ENCODE results near the gene ARID1B. TPM values are rescaled to one million over a fixed set of nuclear protein-coding genes. Genes with fewer than 3 reads are reported as not detected.

ARID1B gene
- total and polyA plus RNA-seq, 10 donors = 17.7 to 223 (median 141) TPM

DNA sequence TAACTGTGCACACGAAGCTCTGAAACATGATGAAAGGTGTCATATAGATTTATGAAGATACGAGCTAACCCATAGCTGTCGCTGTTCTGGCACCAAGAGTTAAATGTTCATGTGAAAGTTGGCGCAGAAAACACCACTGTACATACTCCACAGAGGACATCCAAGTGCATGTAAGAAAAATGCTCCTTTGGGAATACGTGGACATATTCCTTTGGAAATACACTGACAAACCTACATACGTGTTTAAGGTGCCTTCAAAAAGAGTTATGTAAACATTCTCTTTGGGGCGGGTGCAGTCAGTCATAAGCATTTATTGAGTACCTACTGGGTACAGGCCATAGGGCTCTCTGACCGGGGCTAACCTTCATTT, 723 bp upstream of the ARID1B start:
- Histone ChIP-seq H3K4me3 (peak overlapping the region; percentile 55 to 90 (median 71)), H3K9me3 (no peaks in the 10 kb centered on the region), H3K27me3 (replicated peaks in 1 of 7) (no peaks in the 10 kb centered on the region), H3K27ac (peak overlapping the region; percentile 95 to 98 (median 98)), H3K36me3 (no peaks in the 10 kb centered on the region), H3K4me1 (peaks cover 6 to 49% (median 34%) of the 10 kb centered on the region in 6 donors)
- intact Hi-C loops (cut with DNase I; ENCODE audit: low total_unique reads) = loop anchor here (5.0 kb wide), 1 partner anchor 89 kb away; no protein-coding TSS in a partner anchor
- no peak for DNase-seq
- TF ChIP-seq POLR2A (IDR thresholded peaks at IDR 0.05) (no peak), POLR2AphosphoS5 (IDR thresholded peaks at IDR 0.05) (no peak)
- TF ChIP-seq, protein P1, sequence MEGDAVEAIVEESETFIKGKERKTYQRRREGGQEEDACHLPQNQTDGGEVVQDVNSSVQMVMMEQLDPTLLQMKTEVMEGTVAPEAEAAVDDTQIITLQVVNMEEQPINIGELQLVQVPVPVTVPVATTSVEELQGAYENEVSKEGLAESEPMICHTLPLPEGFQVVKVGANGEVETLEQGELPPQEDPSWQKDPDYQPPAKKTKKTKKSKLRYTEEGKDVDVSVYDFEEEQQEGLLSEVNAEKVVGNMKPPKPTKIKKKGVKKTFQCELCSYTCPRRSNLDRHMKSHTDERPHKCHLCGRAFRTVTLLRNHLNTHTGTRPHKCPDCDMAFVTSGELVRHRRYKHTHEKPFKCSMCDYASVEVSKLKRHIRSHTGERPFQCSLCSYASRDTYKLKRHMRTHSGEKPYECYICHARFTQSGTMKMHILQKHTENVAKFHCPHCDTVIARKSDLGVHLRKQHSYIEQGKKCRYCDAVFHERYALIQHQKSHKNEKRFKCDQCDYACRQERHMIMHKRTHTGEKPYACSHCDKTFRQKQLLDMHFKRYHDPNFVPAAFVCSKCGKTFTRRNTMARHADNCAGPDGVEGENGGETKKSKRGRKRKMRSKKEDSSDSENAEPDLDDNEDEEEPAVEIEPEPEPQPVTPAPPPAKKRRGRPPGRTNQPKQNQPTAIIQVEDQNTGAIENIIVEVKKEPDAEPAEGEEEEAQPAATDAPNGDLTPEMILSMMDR (IDR thresholded peaks at IDR 0.05 in 8 of 11, conservative IDR thresholded peaks at IDR 0.05 in 3 of 11) = peak in 1 of 11 experiments; percentile 6
- 1 to 3% (median 3%) methylated on average over 8 of the region's 8 CpGs for WGBS, 5 donors

DNA sequence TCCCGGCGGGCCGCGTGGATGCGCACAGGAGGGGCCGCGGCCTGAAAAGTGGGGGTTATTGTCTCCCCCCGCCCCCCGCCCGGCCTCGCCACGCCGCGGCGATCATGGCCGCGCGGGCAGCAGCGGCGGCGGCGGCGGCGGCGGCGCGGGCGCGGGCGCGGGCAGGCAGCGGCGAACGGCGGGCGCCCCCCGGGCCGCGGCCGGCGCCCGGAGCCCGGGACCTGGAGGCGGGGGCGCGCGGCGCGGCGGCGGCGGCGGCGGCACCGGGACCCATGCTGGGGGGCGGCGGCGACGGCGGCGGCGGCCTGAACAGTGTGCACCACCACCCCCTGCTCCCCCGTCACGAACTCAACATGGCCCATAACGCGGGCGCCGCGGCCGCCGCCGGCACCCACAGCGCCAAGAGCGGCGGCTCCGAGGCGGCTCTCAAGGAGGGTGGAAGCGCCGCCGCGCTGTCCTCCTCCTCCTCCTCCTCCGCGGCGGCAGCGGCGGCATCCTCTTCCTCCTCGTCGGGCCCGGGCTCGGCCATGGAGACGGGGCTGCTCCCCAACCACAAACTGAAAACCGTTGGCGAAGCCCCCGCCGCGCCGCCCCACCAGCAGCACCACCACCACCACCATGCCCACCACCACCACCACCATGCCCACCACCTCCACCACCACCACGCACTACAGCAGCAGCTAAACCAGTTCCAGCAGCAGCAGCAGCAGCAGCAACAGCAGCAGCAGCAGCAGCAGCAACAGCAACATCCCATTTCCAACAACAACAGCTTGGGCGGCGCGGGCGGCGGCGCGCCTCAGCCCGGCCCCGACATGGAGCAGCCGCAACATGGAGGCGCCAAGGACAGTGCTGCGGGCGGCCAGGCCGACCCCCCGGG, 637 bp downstream of the ARID1B start:
- Histone ChIP-seq H3K36me3 (no peaks in the 10 kb centered on the region), H3K27ac (peak overlapping the region; percentile 95 to 98 (median 98)), H3K4me3 (peak overlapping the region; percentile 65 to 90 (median 72)), H3K9me3 (no peaks in the 10 kb centered on the region), H3K27me3 (replicated peaks in 1 of 7) (no peaks in the 10 kb centered on the region), H3K4me1 (peaks cover 8 to 63% (median 44%) of the 10 kb centered on the region in 6 donors)
- 0 to 1% (median 0%) methylated on average over 47 to 113 of the region's 113 CpGs for WGBS, 5 donors
- TF ChIP-seq, protein P1 (IDR thresholded peaks at IDR 0.05 in 8 of 11, conservative IDR thresholded peaks at IDR 0.05 in 3 of 11) = no peak
- peak; percentile 3 to 53 (median 4) for TF ChIP-seq POLR2AphosphoS5 (IDR thresholded peaks at IDR 0.05)
- intact Hi-C loops (cut with DNase I; ENCODE audit: low total_unique reads) = loop anchor here (5.0 kb wide), 1 partner anchor 91 kb away; no protein-coding TSS in a partner anchor
- DNase-seq = peak; percentile 95

DNA sequence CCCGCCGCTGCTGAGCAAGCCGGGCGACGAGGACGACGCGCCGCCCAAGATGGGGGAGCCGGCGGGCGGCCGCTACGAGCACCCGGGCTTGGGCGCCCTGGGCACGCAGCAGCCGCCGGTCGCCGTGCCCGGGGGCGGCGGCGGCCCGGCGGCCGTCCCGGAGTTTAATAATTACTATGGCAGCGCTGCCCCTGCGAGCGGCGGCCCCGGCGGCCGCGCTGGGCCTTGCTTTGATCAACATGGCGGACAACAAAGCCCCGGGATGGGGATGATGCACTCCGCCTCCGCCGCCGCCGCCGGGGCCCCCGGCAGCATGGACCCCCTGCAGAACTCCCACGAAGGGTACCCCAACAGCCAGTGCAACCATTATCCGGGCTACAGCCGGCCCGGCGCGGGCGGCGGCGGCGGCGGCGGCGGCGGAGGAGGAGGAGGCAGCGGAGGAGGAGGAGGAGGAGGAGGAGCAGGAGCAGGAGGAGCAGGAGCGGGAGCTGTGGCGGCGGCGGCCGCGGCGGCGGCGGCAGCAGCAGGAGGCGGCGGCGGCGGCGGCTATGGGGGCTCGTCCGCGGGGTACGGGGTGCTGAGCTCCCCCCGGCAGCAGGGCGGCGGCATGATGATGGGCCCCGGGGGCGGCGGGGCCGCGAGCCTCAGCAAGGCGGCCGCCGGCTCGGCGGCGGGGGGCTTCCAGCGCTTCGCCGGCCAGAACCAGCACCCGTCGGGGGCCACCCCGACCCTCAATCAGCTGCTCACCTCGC, 1.5 kb downstream of the ARID1B start:
- peak; percentile 93 for DNase-seq
- WGBS, 5 donors = 0 to 1% (median 1%) methylated on average over 45 to 94 of the region's 100 CpGs
- intact Hi-C loops (cut with DNase I; ENCODE audit: low total_unique reads) = loop anchor here (5.0 kb wide), 1 partner anchor 91 kb away; no protein-coding TSS in a partner anchor

More for the DNA sequence above, 1.5 kb downstream of the ARID1B start:
- Histone ChIP-seq H3K36me3 (no peaks in the 10 kb centered on the region), H3K4me1 (peaks cover 16 to 71% (median 53%) of the 10 kb centered on the region in 6 donors), H3K27ac (peak overlapping the region; percentile 85 to 98 (median 98)), H3K9me3 (no peaks in the 10 kb centered on the region), H3K27me3 (replicated peaks in 1 of 7) (no peaks in the 10 kb centered on the region), H3K4me3 (peak overlapping the region; percentile 65 to 90 (median 72))
- TF ChIP-seq POLR2AphosphoS5 (IDR thresholded peaks at IDR 0.05) (peak; percentile 33 to 59 (median 56)), POLR2A (IDR thresholded peaks at IDR 0.05) (no peak)
- TF ChIP-seq, protein P1 (IDR thresholded peaks at IDR 0.05 in 8 of 11, conservative IDR thresholded peaks at IDR 0.05 in 3 of 11) = no peak
